ENCODE data around the gene TENM4. TPM values are rescaled to one million over a fixed set of nuclear protein-coding genes. Genes with fewer than 3 reads are reported as not detected.

TENM4 gene
- total RNA-seq, 1 donor from 2014 or later: 0.63 TPM

GRCh38 chr11:79147011-79147410, 293.8 kb downstream of the TENM4 start:
- DNase-seq: no peak
- H3K36me3 ChIP-seq: no peaks in the 10 kb centered on the region
- no peaks in the 10 kb centered on the region for H3K4me1 ChIP-seq
- peaks cover 10% of the 10 kb centered on the region for H3K9me3 ChIP-seq (replicated peaks)
- H3K4me3 ChIP-seq: no peak overlapping the region
- no peak overlapping the region for H3K27ac ChIP-seq (replicated peaks)
- intact Hi-C loops (cut with micrococcal nuclease): no loop called here
- TF ChIP-seq, protein P1, sequence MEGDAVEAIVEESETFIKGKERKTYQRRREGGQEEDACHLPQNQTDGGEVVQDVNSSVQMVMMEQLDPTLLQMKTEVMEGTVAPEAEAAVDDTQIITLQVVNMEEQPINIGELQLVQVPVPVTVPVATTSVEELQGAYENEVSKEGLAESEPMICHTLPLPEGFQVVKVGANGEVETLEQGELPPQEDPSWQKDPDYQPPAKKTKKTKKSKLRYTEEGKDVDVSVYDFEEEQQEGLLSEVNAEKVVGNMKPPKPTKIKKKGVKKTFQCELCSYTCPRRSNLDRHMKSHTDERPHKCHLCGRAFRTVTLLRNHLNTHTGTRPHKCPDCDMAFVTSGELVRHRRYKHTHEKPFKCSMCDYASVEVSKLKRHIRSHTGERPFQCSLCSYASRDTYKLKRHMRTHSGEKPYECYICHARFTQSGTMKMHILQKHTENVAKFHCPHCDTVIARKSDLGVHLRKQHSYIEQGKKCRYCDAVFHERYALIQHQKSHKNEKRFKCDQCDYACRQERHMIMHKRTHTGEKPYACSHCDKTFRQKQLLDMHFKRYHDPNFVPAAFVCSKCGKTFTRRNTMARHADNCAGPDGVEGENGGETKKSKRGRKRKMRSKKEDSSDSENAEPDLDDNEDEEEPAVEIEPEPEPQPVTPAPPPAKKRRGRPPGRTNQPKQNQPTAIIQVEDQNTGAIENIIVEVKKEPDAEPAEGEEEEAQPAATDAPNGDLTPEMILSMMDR (IDR thresholded peaks at IDR 0.05; ENCODE audit: borderline replicate concordance): no peak
- no peaks in the 10 kb centered on the region for H3K27me3 ChIP-seq (ENCODE audit: low read depth)

- no peaks in the 10 kb centered on the region for H3K27me3 ChIP-seq (ENCODE audit: low read depth)
- H3K4me3 ChIP-seq: no peak overlapping the region
- intact Hi-C loops (cut with micrococcal nuclease): no loop called here
- H3K9me3 ChIP-seq (replicated peaks): peaks cover 13% of the 10 kb centered on the region
- no peaks in the 10 kb centered on the region for H3K4me1 ChIP-seq
- DNase-seq: no peak
- H3K36me3 ChIP-seq: no peaks in the 10 kb centered on the region
- H3K27ac ChIP-seq (replicated peaks): no peak overlapping the region
- TF ChIP-seq, protein P1 (IDR thresholded peaks at IDR 0.05; ENCODE audit: borderline replicate concordance): no peak
These were observed 300.9 kb downstream of the TENM4 start for GRCh38 chr11:79139900-79140299.

DNA sequence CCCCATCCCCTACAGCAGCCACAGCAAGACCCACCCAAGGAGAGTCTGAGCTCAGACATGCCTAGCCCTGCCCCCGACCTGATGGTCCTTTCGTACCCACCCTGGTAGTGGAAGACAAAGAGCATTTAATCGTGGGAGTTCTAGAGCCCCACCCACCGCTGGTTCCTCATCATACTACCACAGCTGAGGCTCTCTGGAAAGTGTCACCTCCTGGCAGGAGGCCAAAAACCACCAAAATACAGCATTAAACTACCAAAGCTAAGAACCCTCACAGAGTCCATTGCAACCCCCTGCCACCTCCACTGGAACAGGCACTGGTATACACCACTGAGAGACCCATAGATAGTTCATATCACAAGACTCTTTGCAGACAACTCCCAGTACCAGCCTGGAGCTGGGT, 311.1 kb downstream of the TENM4 start:
- no peaks in the 10 kb centered on the region for H3K27me3 ChIP-seq (ENCODE audit: low read depth)
- intact Hi-C loops (cut with micrococcal nuclease): no loop called here
- DNase-seq: no peak
- peaks cover 58% of the 10 kb centered on the region for H3K9me3 ChIP-seq (replicated peaks)
- no peak overlapping the region for H3K27ac ChIP-seq (replicated peaks)
- no peaks in the 10 kb centered on the region for H3K4me1 ChIP-seq
- TF ChIP-seq, protein P1 (IDR thresholded peaks at IDR 0.05; ENCODE audit: borderline replicate concordance): no peak
- no peaks in the 10 kb centered on the region for H3K36me3 ChIP-seq
- no peak overlapping the region for H3K4me3 ChIP-seq

DNA sequence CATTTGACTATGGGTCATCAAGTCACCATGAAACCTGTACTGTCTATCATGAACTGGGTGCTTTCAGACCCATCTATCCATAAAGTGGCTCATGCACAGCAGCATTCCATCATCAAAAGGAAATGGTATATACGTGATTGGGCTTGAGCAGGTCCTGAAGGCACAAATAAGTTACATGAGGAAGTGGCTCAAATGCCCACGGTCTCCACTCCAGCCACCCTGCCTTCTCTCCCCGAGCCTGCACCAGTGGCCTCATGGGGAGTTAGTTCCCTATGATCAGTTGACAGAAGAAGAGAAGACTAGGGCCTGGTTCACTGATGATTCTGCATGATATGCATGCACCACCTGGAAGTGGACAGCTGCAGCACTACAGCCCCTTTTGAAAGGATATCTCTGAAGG, 312.5 kb downstream of the TENM4 start:
- TF ChIP-seq, protein P1 (IDR thresholded peaks at IDR 0.05; ENCODE audit: borderline replicate concordance): no peak
- Histone ChIP-seq H3K4me3 (no peak overlapping the region), H3K27ac (replicated peaks) (no peak overlapping the region), H3K4me1 (no peaks in the 10 kb centered on the region), H3K9me3 (replicated peaks) (peaks cover 49% of the 10 kb centered on the region), H3K27me3 (ENCODE audit: low read depth) (no peaks in the 10 kb centered on the region), H3K36me3 (no peaks in the 10 kb centered on the region)
- no peak for DNase-seq
- intact Hi-C loops (cut with micrococcal nuclease): no loop called here

DNA sequence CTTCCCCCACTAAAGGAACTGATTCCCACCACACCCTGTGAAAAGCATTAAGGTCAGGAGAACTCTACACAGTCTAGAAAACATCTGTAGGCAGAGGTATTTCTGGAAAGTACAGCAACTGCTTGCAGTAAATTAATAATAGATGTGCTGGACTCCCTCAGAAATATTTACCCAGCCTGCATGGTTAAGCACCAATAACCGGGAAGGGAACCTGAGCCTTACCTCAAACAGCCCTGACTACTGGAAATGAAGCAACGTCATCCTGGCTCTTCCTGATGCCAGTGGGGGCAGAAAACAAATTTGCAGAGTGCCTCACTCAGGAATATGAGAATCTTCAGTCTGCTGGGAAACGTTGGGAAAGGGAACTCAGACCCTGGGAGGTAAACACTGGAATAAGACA, 318.1 kb downstream of the TENM4 start:
- H3K27ac ChIP-seq (replicated peaks): no peak overlapping the region
- peaks cover 27% of the 10 kb centered on the region for H3K9me3 ChIP-seq (replicated peaks)
- intact Hi-C loops (cut with micrococcal nuclease): no loop called here
- no peak for DNase-seq
- no peaks in the 10 kb centered on the region for H3K27me3 ChIP-seq (ENCODE audit: low read depth)
- no peak overlapping the region for H3K4me3 ChIP-seq
- no peaks in the 10 kb centered on the region for H3K4me1 ChIP-seq
- H3K36me3 ChIP-seq: no peaks in the 10 kb centered on the region
- TF ChIP-seq, protein P1 (IDR thresholded peaks at IDR 0.05; ENCODE audit: borderline replicate concordance): no peak

- H3K27ac ChIP-seq (replicated peaks): no peak overlapping the region
- H3K36me3 ChIP-seq: no peaks in the 10 kb centered on the region
- peaks cover 15% of the 10 kb centered on the region for H3K9me3 ChIP-seq (replicated peaks)
- DNase-seq: no peak
- H3K27me3 ChIP-seq (ENCODE audit: low read depth): no peaks in the 10 kb centered on the region
- no peaks in the 10 kb centered on the region for H3K4me1 ChIP-seq
- intact Hi-C loops (cut with micrococcal nuclease): no loop called here
- no peak overlapping the region for H3K4me3 ChIP-seq
- TF ChIP-seq, protein P1 (IDR thresholded peaks at IDR 0.05; ENCODE audit: borderline replicate concordance): no peak
These were observed 319.5 kb downstream of the TENM4 start for GRCh38 chr11:79121351-79121750.
